Measurements from ENCODE around the gene PPFIA4. TPM values are rescaled to one million over a fixed set of nuclear protein-coding genes. Genes with fewer than 3 reads are reported as not detected.

PPFIA4 gene
- total and polyA plus RNA-seq, 2 of the 4 experiments (the other 2 are of a cell fraction) = 5.4 to 13.7 TPM

GRCh38 chr1:203028784-203029553, 2.7 kb downstream of the PPFIA4 start:
- no peak overlapping the region for H3K56ac ChIP-seq (ENCODE audit: extremely low read depth, insufficient read depth, low read length)
- H3K27ac ChIP-seq (ENCODE audit: insufficient read depth, low read length) = no peak overlapping the region

More at GRCh38 chr1:203028784-203029553, 2.7 kb downstream of the PPFIA4 start:
- 56% methylated on average over 3 of the region's 13 CpGs; no CpG with 5 or more reads in 1 of the 2 experiments for WGBS, 2 experiments (ENCODE audit: extremely low coverage in 2 of 2, insufficient read length in 1 of 2)
- in situ Hi-C loops (cut with MboI; ENCODE audit: low sequenced_read_pairs) (no loop called here), intact Hi-C loops (cut with micrococcal nuclease) (no loop called here), dilution Hi-C loops (cut with HindIII; ENCODE audit: low sequenced_read_pairs, unreplicated experiment) (no loop called here)
- Histone ChIP-seq H3K23ac (ENCODE audit: low read depth, low read length) (no peak overlapping the region), H2BK120ac (ENCODE audit: low read depth, low read length) (no peak overlapping the region), H4K20me1 (ENCODE audit: insufficient read depth, low read length) (no peaks in the 10 kb centered on the region), H2BK20ac (ENCODE audit: low read depth, low read length) (no peak overlapping the region), H3K9me1 (ENCODE audit: insufficient read depth, low read length) (0 out of 2 replicates have a peak, but pooled peaks cover 3% of the 10 kb centered on the region), H2BK5ac (ENCODE audit: low read depth, low read length, poor library complexity, severe bottlenecking) (no peak overlapping the region), H4K8ac (ENCODE audit: low read depth in 2 of 2, low read length in 2 of 2) (no peak overlapping the region), H3K9me3 (ENCODE audit: control insufficient read depth, insufficient read depth, low read length) (no peaks in the 10 kb centered on the region), H3K4me3 (ENCODE audit: insufficient read depth, low read depth, low read length) (no peak overlapping the region), H3K4ac (ENCODE audit: low read depth, low read length) (no peak overlapping the region), H3K27me3 (ENCODE audit: control insufficient read depth, insufficient read depth, low read length) (peaks cover 12% of the 10 kb centered on the region; the same call in 1 of the 2 replicates), H2AFZ (replicated peaks; ENCODE audit: low read length, poor library complexity) (no peak overlapping the region), H3K18ac (ENCODE audit: low read depth, low read length) (no peak overlapping the region), H2AK9ac (replicated peaks; ENCODE audit: low read depth, low read length, poor library complexity) (no peak overlapping the region), H4K91ac (ENCODE audit: insufficient read depth, low read depth, low read length) (no peak overlapping the region), H3K4me1 (ENCODE audit: control insufficient read depth, insufficient read depth, low read length) (peaks cover 15% of the 10 kb centered on the region), H3K36me3 (ENCODE audit: control insufficient read depth, insufficient read depth, low read length) (peaks cover 4% of the 10 kb centered on the region), H3K9ac (ENCODE audit: low read depth, low read length) (no peak overlapping the region), H3K79me1 (ENCODE audit: low read depth in 1 of 2, low read length in 2 of 2) (peaks cover 13 to 24% of the 10 kb centered on the region in 2 experiments), H3K14ac (replicated peaks; ENCODE audit: low read depth, low read length) (no peak overlapping the region), H2BK15ac (ENCODE audit: low read depth, low read length) (no peak overlapping the region), H3K4me2 (ENCODE audit: low read depth, low read length) (no peak overlapping the region), H2AK5ac (ENCODE audit: low read depth, low read length) (no peak overlapping the region), H4K5ac (ENCODE audit: low read depth, low read length) (no peak overlapping the region)
- POLR2A ChIA-PET (ENCODE audit: unreplicated experiment) = no interaction called here
- BruUV-seq (replicated peaks) = no TSS peak
- CTCF ChIA-PET = interaction anchor here (1.8 kb wide), 1 partner anchor 10 kb away, joined by 10 read pairs; no protein-coding TSS in a partner anchor
- TF ChIP-seq USF2 (IDR thresholded peaks at IDR 0.05; ENCODE audit: low read depth, low read length) (peak; percentile 12; the same call in 1 of the 2 replicates), CHD1 (IDR thresholded peaks at IDR 0.05; ENCODE audit: low read depth, low read length) (no peak), RFX5 (IDR thresholded peaks at IDR 0.05; ENCODE audit: low read depth, low read length) (no peak)
- DNase-seq (no peak), ATAC-seq (ENCODE audit: low read depth) (no peak)
